ENCODE results near the gene KCNN3. TPM values are rescaled to one million over a fixed set of nuclear protein-coding genes. Genes with fewer than 3 reads are reported as not detected.

KCNN3 gene
- total RNA-seq, 1 experiment from 2014 or later: not detected

DNA sequence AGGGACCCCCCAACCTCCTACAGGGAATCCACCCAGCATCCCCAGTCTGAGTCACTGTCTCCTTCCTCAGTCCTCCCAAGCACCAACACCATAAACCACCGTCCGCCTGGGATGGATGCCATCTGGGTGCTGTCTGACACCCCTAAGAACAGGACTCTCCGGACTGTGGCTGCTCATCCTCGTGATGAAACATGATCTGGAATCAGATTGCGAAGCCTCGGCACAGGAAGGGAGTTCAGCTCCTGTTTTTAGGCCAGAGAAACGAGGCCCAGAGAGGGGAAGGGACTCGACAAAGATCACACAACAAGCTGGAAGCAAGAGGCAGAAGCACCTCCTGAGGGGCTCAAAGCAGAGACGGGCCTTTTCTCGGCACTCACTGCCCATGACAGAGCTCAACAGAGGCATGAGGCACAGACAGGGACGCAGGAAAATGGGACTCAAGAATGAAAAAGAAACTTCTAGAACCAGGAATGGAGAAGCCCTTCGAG lies 8.4 kb downstream of the KCNN3 start:
- peaks cover 100% of the 10 kb centered on the region for H3K27me3 Mint-ChIP-seq (ENCODE audit: unreplicated experiment)
- BruUV-seq (replicated peaks): no TSS peak
- no peaks in the 10 kb centered on the region for H3K36me3 Mint-ChIP-seq (ENCODE audit: insufficient read depth, unreplicated experiment)
- H3K27ac Mint-ChIP-seq (ENCODE audit: unreplicated experiment): no peak overlapping the region
- intact Hi-C loops (cut with micrococcal nuclease; ENCODE audit: unreplicated experiment): no loop called here
- no peaks in the 10 kb centered on the region for H3K9me3 Mint-ChIP-seq (ENCODE audit: low read depth, unreplicated experiment)
- no peaks in the 10 kb centered on the region for H3K4me1 Mint-ChIP-seq (ENCODE audit: low read depth, unreplicated experiment)
- DNase-seq: no peak
- TF ChIP-seq, protein P1, sequence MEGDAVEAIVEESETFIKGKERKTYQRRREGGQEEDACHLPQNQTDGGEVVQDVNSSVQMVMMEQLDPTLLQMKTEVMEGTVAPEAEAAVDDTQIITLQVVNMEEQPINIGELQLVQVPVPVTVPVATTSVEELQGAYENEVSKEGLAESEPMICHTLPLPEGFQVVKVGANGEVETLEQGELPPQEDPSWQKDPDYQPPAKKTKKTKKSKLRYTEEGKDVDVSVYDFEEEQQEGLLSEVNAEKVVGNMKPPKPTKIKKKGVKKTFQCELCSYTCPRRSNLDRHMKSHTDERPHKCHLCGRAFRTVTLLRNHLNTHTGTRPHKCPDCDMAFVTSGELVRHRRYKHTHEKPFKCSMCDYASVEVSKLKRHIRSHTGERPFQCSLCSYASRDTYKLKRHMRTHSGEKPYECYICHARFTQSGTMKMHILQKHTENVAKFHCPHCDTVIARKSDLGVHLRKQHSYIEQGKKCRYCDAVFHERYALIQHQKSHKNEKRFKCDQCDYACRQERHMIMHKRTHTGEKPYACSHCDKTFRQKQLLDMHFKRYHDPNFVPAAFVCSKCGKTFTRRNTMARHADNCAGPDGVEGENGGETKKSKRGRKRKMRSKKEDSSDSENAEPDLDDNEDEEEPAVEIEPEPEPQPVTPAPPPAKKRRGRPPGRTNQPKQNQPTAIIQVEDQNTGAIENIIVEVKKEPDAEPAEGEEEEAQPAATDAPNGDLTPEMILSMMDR (IDR thresholded peaks at IDR 0.05; ENCODE audit: unreplicated experiment): no peak
- no peak overlapping the region for H3K4me3 Mint-ChIP-seq (ENCODE audit: low read depth, unreplicated experiment)
- CTCF ChIA-PET: interaction anchor here (0.7 to 1.0 kb wide), 2 partner anchors 9 to 956 kb away, joined by 3 to 4 read pairs; no protein-coding TSS in a partner anchor

DNA sequence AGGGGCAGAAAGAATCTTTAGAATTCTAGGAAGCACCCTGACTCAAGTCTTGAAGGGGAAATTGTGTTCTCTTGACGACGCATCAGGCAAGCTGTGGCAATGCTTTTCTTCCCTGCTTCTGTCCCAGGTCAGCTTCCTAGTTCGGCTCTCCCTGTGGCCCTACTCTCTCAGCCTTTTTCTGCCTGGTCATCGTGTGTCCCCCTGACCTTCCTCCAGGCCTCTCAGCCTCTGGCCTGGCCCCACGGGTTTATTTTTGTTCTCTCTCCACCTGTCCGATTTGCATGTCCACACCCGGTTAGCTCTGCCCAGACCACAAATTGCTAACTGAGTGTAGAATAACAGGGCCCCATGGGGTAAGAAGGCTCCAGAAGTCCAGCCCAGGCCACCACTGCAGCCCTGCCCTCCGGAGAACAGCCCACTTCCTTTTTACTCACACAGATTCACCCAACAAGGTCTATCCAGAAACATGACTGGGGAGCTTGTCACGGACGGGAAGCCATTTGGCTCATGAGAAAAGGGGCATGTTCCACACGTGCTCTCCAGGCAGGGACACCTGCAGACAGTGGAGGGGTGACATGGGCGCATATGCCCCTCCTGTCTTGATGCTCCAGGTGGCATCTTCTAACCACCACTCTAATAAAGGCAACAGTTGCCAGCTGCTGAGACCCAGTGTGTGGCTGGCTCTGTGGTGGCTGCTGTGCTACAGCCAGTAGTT lies 9.8 kb downstream of the KCNN3 start:
- TF ChIP-seq, protein P1 (IDR thresholded peaks at IDR 0.05; ENCODE audit: unreplicated experiment): no peak
- Mint-ChIP-seq H3K9me3 (ENCODE audit: low read depth, unreplicated experiment) (no peaks in the 10 kb centered on the region), H3K4me1 (ENCODE audit: low read depth, unreplicated experiment) (no peaks in the 10 kb centered on the region), H3K27me3 (ENCODE audit: unreplicated experiment) (peaks cover 96% of the 10 kb centered on the region), H3K4me3 (ENCODE audit: low read depth, unreplicated experiment) (no peak overlapping the region), H3K36me3 (ENCODE audit: insufficient read depth, unreplicated experiment) (no peaks in the 10 kb centered on the region), H3K27ac (ENCODE audit: unreplicated experiment) (no peak overlapping the region)
- intact Hi-C loops (cut with micrococcal nuclease; ENCODE audit: unreplicated experiment): no loop called here
- CTCF ChIA-PET: interaction anchor here (1.0 to 1.3 kb wide), 3 partner anchors 9 to 190 kb away, joined by 3 to 4 read pairs (median 3); no protein-coding TSS in a partner anchor
- no peak for DNase-seq
- BruUV-seq (replicated peaks): no TSS peak

DNA sequence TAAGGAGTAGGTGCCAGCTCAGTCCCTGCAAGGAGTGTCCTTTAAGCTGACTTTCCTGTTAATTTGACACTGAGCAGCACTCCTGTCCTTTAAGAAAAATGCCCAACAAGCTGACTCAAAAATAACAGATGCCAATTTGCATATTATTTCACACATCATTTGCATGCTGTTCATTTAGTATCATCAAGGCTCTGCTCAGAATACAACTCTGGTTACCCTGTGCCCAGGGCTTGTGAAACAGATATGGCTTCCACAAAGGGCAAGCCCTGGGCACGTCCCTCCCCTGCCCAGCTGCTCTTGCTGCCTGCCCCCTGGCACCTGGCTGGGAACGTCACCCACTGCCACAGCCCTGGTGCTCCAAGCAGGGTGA lies 10.3 kb downstream of the KCNN3 start:
- no peaks in the 10 kb centered on the region for H3K36me3 Mint-ChIP-seq (ENCODE audit: insufficient read depth, unreplicated experiment)
- no peaks in the 10 kb centered on the region for H3K9me3 Mint-ChIP-seq (ENCODE audit: low read depth, unreplicated experiment)
- no peak overlapping the region for H3K4me3 Mint-ChIP-seq (ENCODE audit: low read depth, unreplicated experiment)
- H3K27ac Mint-ChIP-seq (ENCODE audit: unreplicated experiment): no peak overlapping the region
- TF ChIP-seq, protein P1 (IDR thresholded peaks at IDR 0.05; ENCODE audit: unreplicated experiment): no peak
- intact Hi-C loops (cut with micrococcal nuclease; ENCODE audit: unreplicated experiment): no loop called here
- H3K27me3 Mint-ChIP-seq (ENCODE audit: unreplicated experiment): peaks cover 90% of the 10 kb centered on the region
- no TSS peak for BruUV-seq (replicated peaks)
- no peak for DNase-seq
- CTCF ChIA-PET: interaction anchor here (0.6 to 1.3 kb wide), 5 partner anchors 9 to 415 kb away, joined by 3 to 4 read pairs (median 3); no protein-coding TSS in a partner anchor
- no peaks in the 10 kb centered on the region for H3K4me1 Mint-ChIP-seq (ENCODE audit: low read depth, unreplicated experiment)

DNA sequence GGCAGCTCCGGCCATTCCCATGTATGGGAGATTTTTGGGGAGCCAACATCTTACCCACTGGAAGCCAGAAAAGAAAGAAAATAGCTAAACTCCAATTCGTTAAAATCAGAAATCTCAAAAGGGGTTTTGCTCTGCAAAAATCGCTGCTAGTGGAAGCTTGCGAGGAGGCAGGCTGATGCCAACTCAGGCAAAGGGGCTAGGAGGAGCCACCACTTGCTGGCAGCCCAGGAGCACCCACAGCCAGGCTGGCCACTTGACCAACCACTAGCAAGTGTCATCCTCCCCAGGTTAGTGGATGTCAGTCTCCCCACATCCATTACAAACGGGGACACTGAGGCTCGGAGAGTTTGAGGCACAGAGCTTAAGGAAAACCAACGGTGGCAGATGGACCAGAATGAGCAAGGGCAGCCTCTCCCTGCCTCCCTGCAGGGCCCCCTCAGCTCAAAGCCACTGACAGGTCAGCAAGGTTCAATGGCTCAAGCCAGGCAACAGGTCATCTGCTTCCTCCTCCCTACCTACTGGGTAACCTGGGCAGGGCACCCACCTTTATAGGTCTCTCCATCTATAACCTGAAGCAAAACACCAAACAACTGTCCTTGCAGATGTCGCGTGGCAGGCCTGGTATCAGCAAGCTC lies 10.8 kb downstream of the KCNN3 start:
- Mint-ChIP-seq H3K9me3 (ENCODE audit: low read depth, unreplicated experiment) (no peaks in the 10 kb centered on the region), H3K36me3 (ENCODE audit: insufficient read depth, unreplicated experiment) (no peaks in the 10 kb centered on the region), H3K27ac (ENCODE audit: unreplicated experiment) (no peak overlapping the region), H3K4me3 (ENCODE audit: low read depth, unreplicated experiment) (no peak overlapping the region), H3K27me3 (ENCODE audit: unreplicated experiment) (peaks cover 85% of the 10 kb centered on the region), H3K4me1 (ENCODE audit: low read depth, unreplicated experiment) (no peaks in the 10 kb centered on the region)
- DNase-seq: no peak
- intact Hi-C loops (cut with micrococcal nuclease; ENCODE audit: unreplicated experiment): no loop called here
- no TSS peak for BruUV-seq (replicated peaks)
- CTCF ChIA-PET: interaction anchor here (0.6 to 1.2 kb wide), 4 partner anchors 10 to 414 kb away, joined by 3 to 4 read pairs (median 3); no protein-coding TSS in a partner anchor
- TF ChIP-seq, protein P1 (IDR thresholded peaks at IDR 0.05; ENCODE audit: unreplicated experiment): no peak
